Melanocyte of skin (primary cell): ENCODE results near the gene CST1. TPM values are rescaled to one million over a fixed set of nuclear protein-coding genes. Genes with fewer than 3 reads are reported as not detected.

Experiments used
- small RNA-seq, 2 donors: library from RNA; depleted of rRNA; stranded (forward); fragments of <200 nt; gene quantifications; one replicate each; pipeline ENCODE3, GENCODE V24; 2012
- total RNA-seq, 2 donors: library from RNA; depleted of rRNA; stranded (reverse); fragments of >200 nt; gene quantifications; 2 replicates each; pipeline ENCODE4 v1.2.3, GENCODE V29; 2012

CST1 gene
- total RNA-seq: not detected

GRCh38 chr20:23750786-23751185 is at the start of gene CST1:
Gene CST1, minus strand, starts transcription at chr20:23750935. Its CDS starts 69 bp downstream, at chr20:23750866.

Small RNAs within 50 kb of the gene (small RNA-seq; reads per million reads assigned to genes)
- gene CST2P1: 0 reads per million in 2 donors

Other genes with a start within 250 kb of the CST1 start
- gene CST9L, start 182.5 kb downstream of the CST1 start, total RNA-seq: not detected
- gene CST9, start 145.0 kb downstream of the CST1 start, total RNA-seq: not detected
- 100 to 1,000 TPM; 102 to 171 TPM for gene CST3, start 113.0 kb downstream of the CST1 start, total RNA-seq
- gene CST4, start 61.9 kb downstream of the CST1 start, total RNA-seq: not detected
- not detected for gene CST2, start 75.8 kb upstream of the CST1 start, total RNA-seq
- not detected for gene CST5, start 128.8 kb upstream of the CST1 start, total RNA-seq
- not detected for gene GGTLC1, start 237.8 kb upstream of the CST1 start, total RNA-seq